ENCODE results near the gene TSC22D2.

TSC22D2 gene

DNA sequence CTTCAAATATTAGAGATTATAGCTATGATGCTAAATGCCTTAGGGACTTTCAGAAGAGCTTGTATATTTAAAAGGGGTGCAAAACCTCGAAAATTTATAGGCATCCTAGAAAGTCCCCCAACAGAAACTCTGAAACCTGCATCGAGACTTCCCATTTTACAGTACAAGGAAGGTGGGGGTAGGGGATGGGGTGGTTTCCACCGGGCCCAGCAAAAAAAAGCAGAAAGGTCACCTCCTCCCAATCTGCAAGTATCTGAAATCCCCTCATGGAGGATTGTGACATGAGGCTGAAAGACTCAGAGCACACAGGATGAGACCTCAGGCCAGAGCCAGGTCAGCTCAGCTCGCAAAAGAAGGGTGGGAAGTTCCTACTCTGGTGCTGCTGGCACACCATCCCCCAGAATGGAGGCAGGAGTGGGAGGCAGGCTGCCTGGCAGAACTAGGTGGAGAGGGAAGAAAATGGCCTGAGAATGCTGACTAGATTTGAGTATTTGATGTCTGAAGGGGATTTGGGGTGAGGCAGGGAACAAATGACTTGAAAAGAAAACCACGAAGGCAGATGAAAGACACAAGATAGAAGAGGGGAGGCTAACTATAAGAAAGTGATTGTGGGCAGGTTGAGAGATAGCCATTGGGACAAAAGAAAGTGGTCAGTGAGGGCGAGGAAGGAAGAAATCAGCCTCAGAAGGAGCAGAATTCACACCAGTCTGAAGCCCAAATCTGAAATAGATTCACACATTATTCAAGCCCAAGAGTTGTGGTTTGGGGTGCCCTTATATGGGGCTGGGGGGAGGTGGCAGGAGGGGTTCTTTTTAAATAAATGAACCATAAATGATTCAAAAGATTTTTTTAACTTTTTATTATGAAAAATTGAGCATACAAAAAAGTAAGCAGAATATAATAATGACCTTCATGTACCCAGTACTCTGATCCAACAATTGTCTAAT, 22.5 kb upstream of the TSC22D2 start:
- DNase-seq (ENCODE audit: low read depth) = peak; percentile 86
- peak overlapping the region; percentile 67 for H3K4me3 ChIP-seq (ENCODE audit: low read depth, low read length)
- TF ChIP-seq CTCF (IDR thresholded peaks at IDR 0.05; ENCODE audit: insufficient read depth, low read depth, low read length, missing control alignments) = no peak

DNA sequence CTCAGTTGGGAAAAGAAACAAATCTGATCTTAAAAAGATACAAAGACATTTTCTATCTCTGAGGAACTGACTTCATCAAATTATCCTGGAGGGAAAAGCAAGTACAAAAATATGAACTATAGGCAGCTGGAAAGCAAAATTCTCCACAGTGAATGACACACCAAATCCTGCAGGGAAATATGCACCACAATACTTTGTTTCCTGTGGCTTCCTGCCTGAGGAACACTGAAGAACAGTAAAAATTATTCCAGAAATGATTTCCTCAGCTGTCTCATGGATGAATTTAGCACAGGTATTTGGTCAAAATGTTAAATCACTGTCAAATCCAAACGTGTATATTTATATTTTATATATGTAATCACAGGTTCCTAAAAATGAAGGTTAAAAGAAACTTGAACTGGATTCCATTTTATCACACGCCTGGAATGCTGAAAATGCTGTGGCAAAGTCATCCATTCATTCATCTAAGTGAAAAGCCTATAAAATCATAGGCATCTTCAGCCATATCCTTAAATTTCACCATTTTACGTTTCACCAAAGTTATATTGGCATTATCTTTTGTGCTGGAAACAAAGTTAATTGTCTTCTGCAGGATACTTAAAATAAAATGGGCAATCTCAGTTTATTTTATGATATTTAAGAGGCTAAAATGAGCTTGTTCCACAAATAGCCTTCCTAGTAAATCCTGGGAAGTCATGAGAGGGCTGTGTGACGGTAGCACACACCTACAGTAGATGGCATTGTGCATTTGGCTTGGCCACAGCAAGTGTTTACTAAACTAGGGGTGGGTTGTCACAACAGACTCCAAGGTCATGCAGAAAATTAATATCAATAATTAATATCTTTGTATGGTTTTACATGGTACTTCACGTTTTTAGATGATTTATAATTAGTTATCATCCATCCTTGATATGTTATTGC, 19.3 kb upstream of the TSC22D2 start:
- no peak for TF ChIP-seq CTCF (IDR thresholded peaks at IDR 0.05; ENCODE audit: insufficient read depth, low read depth, low read length, missing control alignments)
- DNase-seq (ENCODE audit: low read depth) = no peak
- H3K4me3 ChIP-seq (ENCODE audit: low read depth, low read length) = no peak overlapping the region

DNA sequence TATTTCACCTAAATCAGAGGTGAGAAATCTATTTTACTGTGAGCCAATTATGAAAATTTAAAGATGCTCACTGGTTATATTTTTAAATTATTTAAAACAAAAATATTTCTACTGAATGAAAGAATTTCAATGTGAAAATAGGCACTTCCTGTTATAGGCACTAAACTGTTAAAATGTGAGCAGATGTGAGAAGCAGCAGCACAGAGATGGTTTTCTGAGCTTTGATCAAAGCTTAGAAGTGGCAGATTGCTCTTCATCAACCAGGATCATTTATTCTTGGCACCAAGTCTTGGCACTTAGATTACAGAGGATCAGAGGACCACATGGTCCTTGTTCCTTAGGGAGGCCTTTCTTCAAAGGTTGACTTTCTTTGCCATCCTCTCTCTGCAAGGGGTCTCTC, 18.0 kb upstream of the TSC22D2 start:
- DNase-seq (ENCODE audit: low read depth) = no peak
- no peak for TF ChIP-seq CTCF (IDR thresholded peaks at IDR 0.05; ENCODE audit: insufficient read depth, low read depth, low read length, missing control alignments)
- no peak overlapping the region for H3K4me3 ChIP-seq (ENCODE audit: low read depth, low read length)

DNA sequence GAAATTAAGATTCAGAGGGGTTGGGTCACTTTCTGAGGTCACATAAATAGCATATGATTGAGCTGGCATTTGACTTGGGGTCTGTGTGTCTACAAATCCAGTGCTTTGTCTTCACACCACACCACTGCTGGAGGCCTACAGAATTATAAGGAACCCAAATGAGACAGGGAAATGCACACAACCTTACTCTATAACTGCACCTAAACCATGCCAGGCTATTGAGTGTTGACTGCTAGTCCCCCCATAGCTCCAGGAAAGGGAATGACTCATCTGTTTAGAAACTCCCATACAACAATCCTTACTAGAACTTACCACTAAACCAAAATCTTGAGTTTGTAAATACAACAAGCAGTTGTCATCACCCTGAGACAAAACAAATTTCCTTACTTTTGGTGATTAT, 16.9 kb upstream of the TSC22D2 start:
- no peak for DNase-seq (ENCODE audit: low read depth)
- no peak overlapping the region for H3K4me3 ChIP-seq (ENCODE audit: low read depth, low read length)
- no peak for TF ChIP-seq CTCF (IDR thresholded peaks at IDR 0.05; ENCODE audit: insufficient read depth, low read depth, low read length, missing control alignments)

DNA sequence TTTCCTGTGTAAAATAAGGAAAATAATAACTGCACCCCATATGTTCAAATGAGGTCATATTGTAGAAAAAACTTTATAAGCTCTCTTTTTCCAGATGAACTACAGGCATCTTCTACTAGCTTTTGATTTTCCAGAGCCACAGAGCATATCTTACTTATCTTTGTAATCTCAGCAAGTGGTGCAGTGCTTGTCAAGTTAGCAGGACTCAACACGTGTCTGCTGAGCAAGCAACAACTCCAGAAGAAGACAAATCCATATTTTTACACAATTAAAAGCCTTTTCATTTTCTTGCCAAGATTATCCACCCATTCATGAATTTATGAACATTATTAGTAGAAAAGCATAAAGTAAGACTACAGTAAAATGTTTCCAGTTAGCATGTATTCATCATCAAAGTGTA, 14.4 kb upstream of the TSC22D2 start:
- no peak for DNase-seq (ENCODE audit: low read depth)
- H3K4me3 ChIP-seq (ENCODE audit: low read depth, low read length) = no peak overlapping the region
- TF ChIP-seq CTCF (IDR thresholded peaks at IDR 0.05; ENCODE audit: insufficient read depth, low read depth, low read length, missing control alignments) = no peak

DNA sequence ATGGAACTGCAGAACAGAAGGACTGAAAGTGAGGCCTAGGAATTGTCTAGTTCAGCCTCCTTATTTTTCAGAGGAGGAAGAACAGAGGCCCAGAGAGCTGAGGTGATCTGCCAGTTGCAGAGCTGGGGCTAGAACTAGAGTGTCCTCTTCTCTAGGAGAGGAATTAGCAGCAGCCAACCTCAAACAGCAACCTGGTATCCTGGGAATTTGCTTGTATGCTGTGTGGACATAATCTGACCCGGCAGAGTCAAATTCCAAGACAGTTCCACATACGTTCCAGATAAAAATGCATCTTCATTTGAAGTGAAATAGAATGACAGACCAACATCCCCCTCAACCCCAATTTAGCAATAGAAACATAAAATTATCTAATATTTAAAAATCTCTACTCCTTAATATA, 13.5 kb upstream of the TSC22D2 start:
- no peak for TF ChIP-seq CTCF (IDR thresholded peaks at IDR 0.05; ENCODE audit: insufficient read depth, low read depth, low read length, missing control alignments)
- no peak overlapping the region for H3K4me3 ChIP-seq (ENCODE audit: low read depth, low read length)
- no peak for DNase-seq (ENCODE audit: low read depth)

Measured in GM12865 (cell line).